HG03469 (cell line): ENCODE data around the gene MOGAT1.
A peak's percentile ranks its signal among the peaks of the same experiment; 100 is the strongest.
"Not testable (repeated sequence)": the region's sequence is repeated elsewhere in the genome, so short reads cannot be mapped to it uniquely, and the experiment has no call there.

ENCODE experiments used
- ATAC-seq: cut with Tn5 transposase; IDR thresholded peaks from one replicate; pipeline ENCODE4 v1.9.1; 2021; ENCODE audit warnings: mild to moderate bottlenecking, moderate library complexity, moderate number of reproducible peaks; ENCODE audit not compliant: unreplicated experiment

The MOGAT1 gene

DNA sequence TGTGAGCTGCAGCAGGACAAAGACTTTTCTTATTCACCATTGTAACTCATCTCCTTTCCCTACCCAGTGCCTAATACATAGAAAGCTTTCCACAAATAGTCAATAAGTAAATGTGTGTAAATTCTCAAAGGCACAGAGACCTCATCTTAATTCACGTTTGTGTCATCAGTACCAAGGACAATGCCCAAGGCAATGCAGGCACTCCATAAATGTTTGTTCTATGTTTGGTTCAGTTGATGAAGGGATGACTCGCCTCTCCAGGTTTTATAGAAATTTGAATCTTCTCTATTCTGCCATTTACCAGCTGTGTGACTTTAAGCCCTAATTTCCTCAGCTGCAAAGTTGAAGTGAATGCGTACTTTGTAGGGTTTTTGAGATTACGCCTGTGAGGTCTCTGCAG, 2.1 kb upstream of the MOGAT1 start:
- no peak for ATAC-seq

DNA sequence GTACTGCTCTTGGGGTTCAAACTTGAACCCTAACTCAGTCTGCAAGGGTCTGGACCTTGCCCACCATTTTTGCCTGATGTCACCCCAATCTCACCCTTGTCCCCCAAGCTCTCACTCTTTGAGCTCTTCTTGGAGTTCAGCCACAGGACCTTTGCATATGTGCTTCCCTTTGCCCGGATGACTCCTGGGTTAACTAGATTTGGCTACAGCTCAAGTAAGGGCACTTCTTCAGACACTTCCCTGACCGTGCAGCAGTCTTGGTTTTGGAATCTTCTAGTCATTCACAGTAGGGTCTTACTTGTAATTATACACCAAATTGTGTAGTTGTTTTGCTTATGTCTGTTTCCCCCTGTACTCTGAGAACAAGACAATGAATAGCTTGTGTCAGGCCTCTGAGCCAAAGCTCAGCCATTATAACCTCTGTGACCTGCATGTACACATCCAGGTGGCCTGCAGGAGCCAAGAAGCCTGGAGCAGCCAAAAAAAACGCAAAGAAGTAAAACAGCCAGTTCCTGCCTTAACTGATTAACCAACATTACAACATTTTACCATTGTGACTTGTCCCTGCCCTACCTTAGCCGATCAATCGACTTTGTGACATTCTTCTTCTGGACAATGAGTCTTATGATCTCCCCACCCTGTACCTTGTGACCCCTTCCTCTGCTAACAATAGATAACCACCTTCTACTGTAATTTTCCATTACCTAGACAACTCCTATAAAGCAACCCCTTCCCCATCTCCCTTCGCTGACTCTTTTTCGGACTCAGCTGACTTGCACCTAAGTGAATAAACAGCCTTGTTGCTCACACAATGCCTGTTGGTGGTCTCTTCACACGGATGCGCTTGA, 1.0 kb upstream of the MOGAT1 start:
- ATAC-seq, result no peak

DNA sequence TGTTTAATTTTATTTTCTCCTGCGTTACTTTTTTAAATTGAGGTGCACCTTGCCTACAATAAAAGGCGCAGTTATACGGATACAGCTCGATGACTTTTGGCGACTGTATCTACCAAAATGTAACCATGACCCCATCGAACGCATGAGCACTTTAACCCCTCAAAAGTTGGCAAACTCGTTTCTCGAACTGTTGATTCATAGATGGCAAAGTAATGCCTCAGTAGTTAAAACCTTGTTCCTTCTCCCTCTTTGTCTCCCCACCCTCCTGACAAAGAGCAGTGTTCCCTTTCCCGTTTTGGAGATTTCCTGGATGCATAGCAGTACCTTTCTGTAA, 577 bp downstream of the MOGAT1 start:
- ATAC-seq, result no peak

DNA sequence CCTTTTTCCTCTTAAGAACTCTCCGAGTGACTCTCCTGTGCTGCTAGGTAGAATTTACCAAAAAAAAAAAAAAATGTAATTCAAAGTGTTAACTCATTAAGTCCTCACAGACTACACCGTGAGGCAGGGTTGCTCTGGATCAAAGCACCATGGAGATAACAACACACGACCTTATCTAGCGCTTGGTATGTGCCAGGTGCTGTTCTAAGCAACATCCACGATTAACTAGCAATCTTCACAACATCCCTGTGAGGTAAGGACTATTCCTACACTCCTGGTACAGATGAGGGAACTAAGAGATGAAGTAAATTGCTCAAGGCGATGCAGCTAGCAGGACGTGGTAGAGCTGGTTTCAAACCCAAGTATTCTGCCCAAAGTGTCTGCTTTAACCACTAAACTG, 1.8 kb downstream of the MOGAT1 start:
- no peak for ATAC-seq

DNA sequence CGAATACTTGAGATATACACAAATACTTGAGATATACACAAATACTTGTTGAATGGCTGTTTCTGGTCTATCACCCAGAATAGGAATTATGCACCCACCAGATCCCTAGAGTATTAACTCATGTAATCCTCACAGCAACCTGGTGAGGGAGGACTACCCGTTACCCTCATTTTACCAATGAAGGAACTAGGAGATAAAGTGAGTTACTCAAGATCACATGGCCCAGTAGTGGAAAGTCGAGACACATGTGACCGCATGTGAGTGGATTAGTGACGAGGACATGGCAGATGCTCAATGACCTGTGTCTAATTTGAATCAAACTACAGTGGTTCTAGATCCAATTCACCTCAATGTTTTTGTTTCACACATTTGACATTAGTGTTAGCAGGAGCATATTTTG, 2.4 kb downstream of the MOGAT1 start:
- ATAC-seq, result no peak

DNA sequence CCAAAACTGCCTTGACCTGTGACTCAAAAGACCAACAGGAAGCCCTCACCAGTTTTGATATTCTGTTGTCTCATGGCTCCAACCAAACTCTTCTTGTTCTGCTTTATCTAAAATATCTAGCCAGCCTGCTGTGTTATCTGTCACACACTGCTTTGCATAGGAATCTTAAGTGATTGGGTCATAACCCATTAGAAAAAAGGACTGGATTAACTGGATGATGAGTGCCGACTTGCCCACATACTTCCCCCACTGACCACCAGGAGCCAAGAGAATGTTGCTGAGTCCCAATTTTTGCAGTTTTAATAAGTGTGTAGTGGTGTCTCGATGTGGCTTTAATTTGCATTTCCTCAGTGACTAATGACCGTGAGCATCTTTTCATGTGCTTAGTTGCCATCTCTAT, 6.5 kb downstream of the MOGAT1 start:
- no peak for ATAC-seq

DNA sequence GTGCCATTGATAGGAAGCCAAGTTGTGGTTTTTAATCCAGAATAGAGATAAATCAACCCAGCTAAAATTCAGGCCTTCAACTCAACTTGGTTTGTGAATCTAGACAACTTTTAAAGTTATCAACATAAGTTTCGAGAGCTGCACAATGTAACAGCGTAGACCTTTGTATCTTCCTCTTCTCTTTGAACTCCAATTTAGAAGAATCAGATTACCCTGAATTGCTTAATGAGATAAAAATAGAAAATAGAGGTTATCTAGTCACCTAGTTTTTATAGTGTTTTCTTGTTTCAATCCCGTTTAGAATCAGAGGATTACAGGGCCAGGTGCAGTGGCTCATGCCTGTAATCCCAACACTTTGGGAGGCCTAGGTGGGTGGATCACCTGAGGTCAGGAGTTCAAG, 12.3 kb downstream of the MOGAT1 start:
- ATAC-seq, result no peak

DNA sequence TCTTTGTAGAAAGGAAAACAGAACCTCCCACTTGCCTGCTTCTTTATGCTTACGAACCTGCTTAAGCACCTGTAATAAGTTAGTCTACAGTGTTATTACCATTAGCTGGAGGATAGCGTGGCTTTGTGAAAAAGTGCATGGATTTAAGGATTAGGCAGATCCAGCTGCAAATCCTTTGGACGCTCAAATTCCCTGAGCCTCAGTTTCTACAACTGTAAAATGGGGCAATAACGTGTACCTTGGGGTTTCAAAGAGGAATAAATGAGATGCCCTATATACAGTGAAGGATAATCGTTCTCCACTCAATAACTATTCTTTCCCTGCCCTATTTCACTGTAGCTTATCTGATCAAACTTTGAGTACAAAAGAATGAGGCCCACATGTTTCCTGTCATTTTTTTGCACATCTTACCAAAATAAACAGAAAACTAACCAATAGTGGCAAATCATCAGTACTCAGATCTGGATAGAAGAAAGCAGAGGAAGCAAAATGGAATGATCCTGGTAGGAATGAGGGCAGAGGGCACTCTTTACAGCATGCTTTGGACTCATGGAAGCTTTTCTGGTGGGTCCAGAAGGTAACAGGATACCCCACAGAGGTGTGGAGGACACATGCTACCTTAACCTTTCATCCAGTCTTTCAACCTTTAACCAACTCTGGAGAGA, 14.8 kb downstream of the MOGAT1 start:
- ATAC-seq, result no peak

DNA sequence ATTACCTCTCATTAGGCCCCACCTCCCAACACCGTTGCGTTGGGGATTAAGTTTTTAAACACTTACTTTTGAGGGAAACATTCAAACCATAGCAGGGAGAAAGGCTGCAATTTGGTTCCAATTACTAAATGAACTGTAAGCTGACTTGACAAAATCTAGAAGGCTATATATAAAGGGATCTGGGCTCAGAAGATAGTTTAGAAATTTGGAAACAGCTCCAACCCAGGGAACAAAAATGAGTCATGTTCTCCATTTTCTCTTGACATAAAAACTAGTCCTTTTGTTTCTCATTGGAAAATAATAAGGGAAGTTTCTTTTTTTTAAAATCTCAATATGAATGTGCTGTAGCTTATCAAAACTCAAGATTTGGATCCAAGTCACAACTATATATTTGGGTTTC, 17.5 kb downstream of the MOGAT1 start:
- no peak for ATAC-seq

DNA sequence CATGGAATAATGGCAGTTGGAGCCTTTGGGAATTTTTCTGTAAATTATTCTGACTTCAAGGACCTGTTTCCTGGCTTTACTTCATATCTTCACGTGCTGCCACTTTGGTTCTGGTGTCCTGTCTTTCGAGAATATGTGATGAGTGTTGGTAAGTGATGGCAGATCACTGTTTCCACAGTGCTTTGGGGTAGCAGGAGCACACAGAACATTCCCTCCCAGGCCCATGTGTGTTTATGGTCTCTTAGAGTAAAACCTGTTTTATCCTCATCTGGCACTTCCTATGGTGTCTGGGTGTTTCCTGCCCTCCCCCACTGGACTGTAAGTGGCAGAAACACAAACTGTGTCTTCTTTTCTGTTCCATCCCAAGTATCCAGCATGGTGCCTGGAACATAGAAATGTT, 17.9 kb downstream of the MOGAT1 start:
- no peak for ATAC-seq

DNA sequence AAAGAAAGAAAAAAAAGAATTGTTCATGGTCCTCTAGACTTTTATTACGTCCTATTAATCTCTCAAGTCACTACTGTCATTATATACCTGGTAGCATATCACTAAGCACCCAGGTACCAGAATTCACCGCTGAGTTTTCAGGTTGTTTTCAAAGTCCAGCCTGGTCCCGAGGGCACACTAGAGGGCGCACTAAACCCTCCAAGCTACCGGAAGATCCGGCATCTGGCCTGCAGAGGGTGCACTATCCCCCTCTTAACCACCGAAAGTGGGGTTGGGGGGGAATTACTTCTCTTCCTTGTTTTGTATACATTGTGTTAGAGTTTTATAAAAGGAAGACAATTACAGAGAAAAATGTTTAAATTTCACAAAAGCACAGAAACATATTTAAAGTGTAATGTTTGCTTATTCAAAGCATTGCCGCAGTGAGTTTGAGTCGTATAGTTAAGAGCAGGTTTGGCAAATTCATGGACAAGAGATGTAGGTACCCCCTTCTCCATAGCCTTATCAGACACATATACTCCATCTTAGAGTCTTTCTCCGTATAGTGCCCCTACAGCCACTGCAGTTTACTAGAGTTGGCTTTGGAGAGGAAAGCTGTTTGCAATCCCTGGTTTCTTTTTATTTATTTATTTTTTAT, 19.2 kb downstream of the MOGAT1 start:
- ATAC-seq, result peak; percentile 89

DNA sequence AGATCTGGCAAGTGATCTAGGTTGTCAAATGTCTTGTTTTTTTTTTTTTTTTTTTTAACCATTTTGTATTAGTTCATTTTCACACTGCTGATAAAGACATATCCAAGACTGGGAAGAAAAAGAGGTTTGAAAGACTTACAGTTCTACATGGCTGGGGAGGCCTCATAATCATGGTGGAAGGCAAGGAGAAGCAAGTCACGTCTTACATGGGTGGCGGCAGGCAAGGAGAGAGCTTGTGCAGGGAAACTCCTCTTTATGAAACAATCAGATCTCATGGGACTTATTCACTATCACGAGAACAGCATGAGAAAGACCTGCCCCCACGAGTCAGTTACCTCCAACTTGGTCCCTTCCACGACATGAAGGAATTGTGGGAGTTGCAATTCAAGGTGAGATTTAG, 22.0 kb downstream of the MOGAT1 start:
- not testable (repeated sequence) for ATAC-seq

DNA sequence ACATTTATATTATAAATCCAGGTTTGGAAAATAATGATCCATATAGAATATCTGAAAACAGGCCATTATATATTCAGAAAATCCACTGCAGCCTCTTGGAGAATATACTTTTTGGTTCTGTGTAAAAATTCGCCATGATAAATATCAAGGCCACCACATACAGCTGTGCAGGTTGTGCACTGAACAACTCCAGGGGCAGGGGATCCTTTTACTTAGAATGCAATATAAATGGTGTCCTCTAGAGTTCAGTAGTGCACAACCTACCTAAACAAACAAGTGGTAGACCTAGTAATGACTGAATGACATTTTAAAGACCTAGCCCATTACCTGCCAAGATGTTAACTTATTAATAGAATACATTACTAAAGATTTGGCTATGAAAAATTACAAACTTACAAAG, 22.4 kb downstream of the MOGAT1 start:
- ATAC-seq, result no peak

DNA sequence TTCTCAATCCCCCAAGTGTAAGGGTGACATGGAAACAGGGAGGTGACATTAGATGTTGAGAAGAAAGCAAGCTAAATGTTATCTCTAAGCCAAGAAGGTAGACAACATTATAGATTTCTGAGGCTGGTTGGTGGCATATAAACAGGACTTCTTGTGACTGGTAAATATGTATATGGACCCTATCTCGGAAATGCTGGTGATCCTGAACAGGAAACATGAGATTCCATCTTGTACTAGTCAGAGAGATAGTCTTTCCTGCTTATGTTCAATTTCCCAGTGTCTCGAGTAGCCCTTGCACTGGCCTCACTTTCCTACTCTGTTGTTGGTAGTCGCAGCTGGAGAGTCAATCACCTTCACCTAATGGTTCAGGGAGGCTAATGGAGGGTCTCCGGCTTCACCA, 26.8 kb downstream of the MOGAT1 start:
- ATAC-seq, result no peak

DNA sequence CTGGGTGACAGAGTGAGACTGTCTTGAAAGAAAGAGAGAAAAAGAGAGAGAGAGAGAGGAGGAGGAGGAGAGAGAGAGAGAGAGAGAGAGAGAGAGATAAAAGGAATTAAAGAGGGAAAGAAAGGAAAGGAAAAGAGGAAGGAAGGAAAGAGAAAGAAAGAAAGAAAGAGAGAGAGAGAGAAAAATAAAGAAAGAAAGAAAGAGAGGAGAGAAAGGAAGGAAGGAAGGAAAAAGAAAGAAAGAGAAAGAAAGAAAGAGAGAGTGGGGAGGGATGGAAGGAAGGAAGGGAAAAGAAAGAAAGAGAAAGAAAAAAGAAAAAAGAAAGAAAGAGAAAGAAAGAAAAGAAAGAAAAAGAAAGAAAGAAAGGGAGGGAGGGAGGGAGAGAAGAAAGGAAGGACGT, 29.8 kb downstream of the MOGAT1 start:
- no peak for ATAC-seq

DNA sequence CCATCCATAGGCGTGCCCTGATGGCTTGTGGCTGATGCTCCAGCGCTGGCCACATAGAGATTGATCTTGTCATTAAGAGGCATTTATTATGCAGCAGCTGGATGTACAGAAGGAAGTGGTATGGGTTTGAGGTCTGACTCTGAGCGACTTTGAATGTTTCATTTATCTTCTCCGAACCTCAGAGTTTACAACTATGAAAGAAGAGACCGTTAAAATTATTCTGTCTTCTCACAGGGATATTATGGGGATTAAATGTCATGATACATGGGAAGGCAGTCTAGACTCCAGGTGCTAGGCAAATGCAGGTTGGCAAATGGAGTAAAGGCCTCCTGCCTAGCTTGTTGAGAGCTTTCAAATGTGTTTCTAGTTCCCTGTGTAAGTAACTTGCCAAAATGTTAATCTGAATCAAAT, 30.3 kb downstream of the MOGAT1 start:
- no peak for ATAC-seq

DNA sequence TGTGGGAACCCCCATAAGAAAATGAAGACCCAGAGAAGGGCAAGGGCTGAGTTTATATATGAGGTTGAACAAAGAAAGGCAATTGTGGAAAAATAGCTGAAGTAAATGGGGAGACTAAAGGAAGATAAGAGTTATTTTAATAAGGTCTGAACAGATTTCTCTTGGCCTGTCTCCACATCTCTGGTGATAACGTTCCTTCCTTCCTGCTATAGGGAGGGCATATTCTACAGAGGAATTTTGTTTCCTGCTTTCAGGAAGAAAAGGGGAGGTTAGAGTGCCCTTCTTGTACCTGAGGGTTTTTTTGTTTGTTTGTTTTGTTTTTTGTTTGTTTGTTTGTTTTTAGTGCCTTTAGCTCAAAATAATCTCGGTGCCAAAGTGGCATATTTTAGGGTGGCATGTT, 31.6 kb downstream of the MOGAT1 start:
- ATAC-seq, result no peak

DNA sequence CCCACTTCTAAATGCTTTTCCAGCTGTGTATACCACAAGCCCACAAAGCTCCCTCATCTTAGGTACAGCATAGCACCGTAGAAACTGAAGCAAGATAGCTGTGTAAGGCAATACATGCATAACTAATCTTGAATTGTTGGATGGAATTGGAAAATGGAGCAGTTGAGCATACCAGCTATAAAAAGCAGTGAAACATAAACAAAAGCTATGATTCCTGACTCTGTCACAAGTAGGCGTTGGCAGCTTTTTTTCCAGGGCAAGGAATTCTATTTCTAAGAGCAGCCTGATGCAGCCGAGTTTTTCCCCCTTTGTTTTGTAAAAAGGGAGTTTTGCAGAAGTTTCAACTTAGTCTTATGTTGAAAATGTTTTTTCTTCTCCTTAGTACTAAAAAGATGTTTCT, 32.4 kb downstream of the MOGAT1 start:
- no peak for ATAC-seq

DNA sequence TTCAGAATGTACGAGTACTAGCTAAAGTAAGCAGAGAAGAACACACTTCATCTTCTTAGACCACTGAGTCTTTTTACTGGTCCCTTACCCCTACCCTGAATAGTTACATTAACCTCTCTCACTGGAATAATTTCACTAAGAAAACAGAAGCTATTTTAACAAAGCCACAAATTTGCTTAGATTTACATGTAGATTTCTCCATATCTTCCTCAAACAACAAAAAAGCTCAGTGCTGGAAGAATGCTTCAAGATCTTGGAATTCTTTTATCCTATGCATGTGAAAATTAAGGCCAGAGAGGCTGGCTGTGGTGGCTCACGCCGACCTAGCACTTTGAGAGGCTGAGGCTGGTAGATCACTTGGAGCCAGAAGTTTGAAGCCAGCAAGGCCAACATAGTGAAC, 35.2 kb downstream of the MOGAT1 start:
- ATAC-seq, result no peak

DNA sequence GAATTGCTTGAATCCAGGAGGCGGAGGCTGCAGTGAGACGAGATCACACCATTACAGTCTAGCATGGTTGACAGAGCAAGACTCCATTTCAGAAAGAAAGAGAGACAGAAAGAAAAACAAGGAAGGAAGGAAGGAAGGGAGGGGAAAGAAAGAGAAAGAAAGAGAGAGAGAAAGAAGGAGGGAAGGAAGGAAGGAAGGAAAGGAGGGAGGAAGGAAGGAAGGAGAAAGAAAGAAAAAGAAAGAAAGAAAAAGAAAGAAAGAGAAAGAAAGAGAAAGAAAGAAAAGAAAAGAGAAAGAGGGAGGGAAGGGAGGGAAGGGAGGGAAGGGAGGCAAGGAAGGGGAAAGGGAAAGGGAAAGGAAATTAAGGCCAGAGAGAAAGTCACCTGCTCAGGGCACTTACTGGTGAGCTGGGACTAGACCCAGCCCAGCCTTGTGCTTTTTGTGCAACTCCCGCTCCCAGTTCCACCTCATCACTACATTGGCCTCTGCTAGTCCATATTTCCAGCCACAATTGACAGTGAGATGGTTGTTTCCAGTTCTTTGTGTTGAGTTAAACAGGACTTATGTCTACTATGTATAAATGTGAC, 35.7 kb downstream of the MOGAT1 start:
- no peak for ATAC-seq

DNA sequence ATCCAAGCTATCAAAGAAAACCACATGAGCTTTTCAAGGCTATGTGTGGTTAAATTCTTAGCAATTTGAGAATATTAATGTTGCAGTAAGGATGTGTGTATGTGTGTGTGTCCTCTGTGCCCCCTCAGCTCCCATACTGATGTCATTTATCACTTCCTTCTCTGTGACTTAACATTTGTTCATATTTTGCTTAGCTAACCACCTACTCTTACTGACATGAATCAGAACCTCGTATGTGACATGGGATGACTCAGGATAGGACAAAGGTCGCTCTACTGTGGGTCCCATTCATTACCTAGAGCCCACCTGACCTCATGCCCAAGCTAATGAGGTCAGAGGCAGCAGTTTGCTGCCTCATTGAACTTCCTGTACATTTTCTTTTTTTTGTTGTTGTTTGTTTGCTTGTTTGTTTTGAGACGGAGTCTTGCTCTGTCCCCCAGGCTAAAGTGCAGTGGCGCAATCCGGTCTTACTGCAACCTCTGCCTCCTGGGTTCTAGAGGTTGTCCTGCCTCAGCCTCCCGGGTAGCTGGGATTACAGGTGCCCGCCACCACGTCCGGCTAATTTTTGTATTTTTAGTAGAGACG, 36.3 kb downstream of the MOGAT1 start:
- ATAC-seq, result no peak
